Measurements from ENCODE around the gene RWDD4.

RWDD4 gene

GRCh38 chr4:183600189-183600685 is 58.7 kb downstream of the RWDD4 start:
- no peak for DNase-seq (ENCODE audit: low spot score)

DNA sequence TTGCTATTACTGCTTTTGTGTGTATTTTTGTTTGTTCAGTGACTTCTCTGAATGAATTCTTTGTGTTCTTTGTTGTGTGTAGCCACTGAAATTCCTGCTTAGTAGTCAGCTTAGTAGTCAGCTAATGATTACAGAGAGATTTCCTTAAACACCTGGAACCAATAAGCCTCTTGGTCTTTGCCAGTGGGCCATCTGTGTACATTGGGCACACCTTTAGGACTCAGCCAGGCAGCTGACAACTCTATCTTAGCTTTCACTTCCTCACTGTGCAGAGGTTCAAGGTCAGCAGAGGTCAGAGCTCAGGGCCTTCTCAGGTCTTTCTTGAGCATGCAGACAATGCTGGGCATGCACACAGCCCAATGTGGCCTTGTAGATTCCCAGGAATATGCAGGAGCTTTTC is 59.3 kb downstream of the RWDD4 start:
- no peak for DNase-seq (ENCODE audit: low spot score)

DNA sequence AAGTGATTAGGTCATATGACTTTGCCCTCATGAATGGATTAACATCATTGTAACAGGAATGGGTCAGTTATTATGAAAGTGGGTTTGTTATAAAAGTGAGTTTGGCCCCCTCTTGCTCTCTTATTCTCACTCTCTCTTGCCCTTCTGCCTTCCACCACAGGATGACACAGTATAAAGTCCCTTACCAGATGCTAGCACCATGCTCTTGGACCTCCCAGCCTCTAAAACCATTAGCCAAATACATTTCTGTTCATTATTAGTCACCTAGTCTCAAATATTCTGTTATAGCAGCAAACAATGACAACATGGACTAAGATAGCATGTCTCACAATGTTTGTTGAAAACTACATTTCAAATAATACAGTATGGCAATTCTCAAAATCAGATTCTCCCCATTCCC is 59.7 kb downstream of the RWDD4 start:
- no peak for DNase-seq (ENCODE audit: low spot score)

- DNase-seq (ENCODE audit: low spot score), result no peak
These were observed 62.8 kb downstream of the RWDD4 start for GRCh38 chr4:183596067-183596757.

- DNase-seq (ENCODE audit: low spot score), result no peak
These were observed 64.2 kb downstream of the RWDD4 start for GRCh38 chr4:183594823-183595222.

- DNase-seq (ENCODE audit: low spot score), result no peak
These were observed 67.7 kb downstream of the RWDD4 start for GRCh38 chr4:183591301-183591700.

Measured in CD4-positive, alpha-beta T cell treated with Interleukin-15 for 4 hours (primary cell).